Measurements from ENCODE around the gene TNFSF8.

The TNFSF8 gene

DNA sequence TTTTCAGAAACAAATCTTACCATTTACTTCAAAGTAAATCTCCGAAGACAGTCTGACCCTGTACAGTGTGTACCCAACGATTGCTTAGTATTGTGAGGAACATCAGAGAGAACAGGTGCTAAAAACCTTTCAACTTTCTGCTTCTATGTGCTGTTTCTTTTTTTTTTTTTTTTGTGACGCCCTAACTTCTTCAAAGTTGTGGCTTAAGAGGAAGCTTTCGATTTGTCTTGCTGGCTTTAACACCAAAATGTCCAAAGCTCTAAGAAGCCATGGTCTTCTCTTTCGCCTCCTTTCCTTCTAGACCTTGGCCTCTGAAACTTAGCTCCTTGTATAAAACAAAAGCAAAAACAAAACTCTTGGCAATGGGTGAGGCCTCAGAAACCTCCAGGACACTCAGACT is 1.2 kb downstream of the TNFSF8 start:
- Histone ChIP-seq H2AFZ (ENCODE audit: low read depth, low read length, severe bottlenecking) (no peak overlapping the region), H3K9ac (ENCODE audit: low read length) (peak overlapping the region; percentile 55), H3K27me3 (ENCODE audit: low read length) (no peaks in the 10 kb centered on the region), H3K9me3 (ENCODE audit: insufficient read depth, low read length) (no peaks in the 10 kb centered on the region), H4K20me1 (ENCODE audit: low read depth, low read length) (no peaks in the 10 kb centered on the region), H3K79me2 (ENCODE audit: insufficient read depth, low read length) (no peaks in the 10 kb centered on the region), H3K4me2 (ENCODE audit: low read depth, low read length, poor library complexity, severe bottlenecking) (peak overlapping the region; percentile 97), H3K27ac (ENCODE audit: low read depth, low read length) (peak overlapping the region; percentile 98), H3K36me3 (ENCODE audit: low read length) (no peaks in the 10 kb centered on the region), H3K9me2 (replicated peaks; ENCODE audit: insufficient read depth, low read length) (no peaks in the 10 kb centered on the region), H3F3A (ENCODE audit: insufficient read depth) (peaks cover 31% of the 10 kb centered on the region), H3K4me3 (ENCODE audit: insufficient read depth, low read length, poor library complexity, severe bottlenecking) (peak overlapping the region; percentile 49)
- TF ChIP-seq CTCF (IDR thresholded peaks at IDR 0.05; ENCODE audit: insufficient read depth, low read length, poor library complexity, severe bottlenecking) (no peak), EZH2phosphoT487 (conservative IDR thresholded peaks at IDR 0.05; ENCODE audit: low read length) (no peak)

DNA sequence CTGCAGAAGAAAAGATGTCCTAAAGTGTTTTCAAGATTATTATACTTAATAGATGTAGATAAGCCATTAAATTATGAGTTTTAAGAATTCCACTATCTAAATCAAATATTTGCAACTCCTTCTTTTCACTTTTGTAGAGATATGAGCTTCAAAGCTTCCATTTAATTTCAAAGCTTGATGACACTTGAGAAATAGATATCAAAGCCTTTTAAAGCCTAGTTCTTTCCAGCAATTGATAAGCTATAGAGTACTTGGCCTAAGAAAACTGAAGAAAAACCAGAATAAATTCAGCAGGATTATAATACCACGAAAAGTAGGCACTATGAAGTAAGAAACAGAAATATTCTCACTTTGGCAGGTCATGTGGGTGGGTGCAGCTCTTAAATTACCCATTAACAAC is 1.7 kb downstream of the TNFSF8 start:
- peak overlapping the region; percentile 48 for H3K4me3 ChIP-seq (ENCODE audit: insufficient read depth, low read length, poor library complexity, severe bottlenecking)
- no peaks in the 10 kb centered on the region for H3K9me2 ChIP-seq (replicated peaks; ENCODE audit: insufficient read depth, low read length)
- H3K27me3 ChIP-seq (ENCODE audit: low read length), result no peaks in the 10 kb centered on the region
- no peak overlapping the region for H2AFZ ChIP-seq (ENCODE audit: low read depth, low read length, severe bottlenecking)
- peak overlapping the region; percentile 97 for H3K4me2 ChIP-seq (ENCODE audit: low read depth, low read length, poor library complexity, severe bottlenecking)
- peak overlapping the region; percentile 55 for H3K9ac ChIP-seq (ENCODE audit: low read length)
- H3K36me3 ChIP-seq (ENCODE audit: low read length), result no peaks in the 10 kb centered on the region
- peaks cover 31% of the 10 kb centered on the region for H3F3A ChIP-seq (ENCODE audit: insufficient read depth)
- TF ChIP-seq EZH2phosphoT487 (conservative IDR thresholded peaks at IDR 0.05; ENCODE audit: low read length) (no peak), CTCF (IDR thresholded peaks at IDR 0.05; ENCODE audit: insufficient read depth, low read length, poor library complexity, severe bottlenecking) (no peak)
- no peaks in the 10 kb centered on the region for H3K9me3 ChIP-seq (ENCODE audit: insufficient read depth, low read length)
- no peaks in the 10 kb centered on the region for H4K20me1 ChIP-seq (ENCODE audit: low read depth, low read length)
- H3K27ac ChIP-seq (ENCODE audit: low read depth, low read length), result peak overlapping the region; percentile 98
- H3K79me2 ChIP-seq (ENCODE audit: insufficient read depth, low read length), result no peaks in the 10 kb centered on the region

DNA sequence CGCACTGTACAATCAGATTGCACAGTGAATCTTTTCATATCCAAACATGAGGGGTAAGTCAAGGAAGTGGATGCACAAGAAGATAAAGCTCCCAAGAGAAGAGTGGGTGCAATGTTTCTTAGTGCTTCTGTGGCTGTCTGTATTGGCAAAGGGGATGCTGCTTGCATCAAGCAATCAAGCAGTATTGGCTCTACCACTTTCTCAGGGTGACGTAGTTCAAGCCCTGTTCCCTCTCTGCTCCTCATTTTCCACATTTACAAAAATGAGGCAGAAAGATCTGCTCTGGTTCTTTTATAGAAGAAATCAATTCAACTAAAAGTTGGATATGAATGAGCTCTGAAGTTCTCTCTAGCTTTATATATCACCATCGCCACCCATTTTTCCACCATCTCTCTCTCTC is 2.3 kb downstream of the TNFSF8 start:
- H3F3A ChIP-seq (ENCODE audit: insufficient read depth), result peaks cover 31% of the 10 kb centered on the region
- H2AFZ ChIP-seq (ENCODE audit: low read depth, low read length, severe bottlenecking), result no peak overlapping the region

More for the DNA sequence above, 2.3 kb downstream of the TNFSF8 start:
- Histone ChIP-seq H3K9ac (ENCODE audit: low read length) (peak overlapping the region; percentile 55), H3K79me2 (ENCODE audit: insufficient read depth, low read length) (no peaks in the 10 kb centered on the region), H4K20me1 (ENCODE audit: low read depth, low read length) (no peaks in the 10 kb centered on the region), H3K36me3 (ENCODE audit: low read length) (no peaks in the 10 kb centered on the region), H3K4me2 (ENCODE audit: low read depth, low read length, poor library complexity, severe bottlenecking) (peak overlapping the region; percentile 97), H3K9me2 (replicated peaks; ENCODE audit: insufficient read depth, low read length) (no peaks in the 10 kb centered on the region), H3K9me3 (ENCODE audit: insufficient read depth, low read length) (no peaks in the 10 kb centered on the region), H3K27me3 (ENCODE audit: low read length) (no peaks in the 10 kb centered on the region), H3K4me3 (ENCODE audit: insufficient read depth, low read length, poor library complexity, severe bottlenecking) (peak overlapping the region; percentile 48), H3K27ac (ENCODE audit: low read depth, low read length) (peak overlapping the region; percentile 98)
- TF ChIP-seq CTCF (IDR thresholded peaks at IDR 0.05; ENCODE audit: insufficient read depth, low read length, poor library complexity, severe bottlenecking) (no peak), EZH2phosphoT487 (conservative IDR thresholded peaks at IDR 0.05; ENCODE audit: low read length) (no peak)
